ENCODE results near the gene TMSB4X. TPM values are rescaled to one million over a fixed set of nuclear protein-coding genes. Genes with fewer than 3 reads are reported as not detected.
"Not testable (repeated sequence)": the region's sequence is repeated elsewhere in the genome, so short reads cannot be mapped to it uniquely, and the experiment has no call there.

The TMSB4X gene
- total RNA-seq, 1 donor from 2014 or later = 2,664 TPM

- Mint-ChIP-seq H3K27ac (ENCODE audit: unreplicated experiment) (no peak overlapping the region), H3K4me3 (peak overlapping the region; percentile 32), H3K27me3 (ENCODE audit: low read depth) (peaks cover 28% of the 10 kb centered on the region), H3K36me3 (ENCODE audit: low read depth) (peaks cover 25% of the 10 kb centered on the region), H3K9me3 (peaks cover 7% of the 10 kb centered on the region), H3K4me1 (peaks cover 47% of the 10 kb centered on the region)
- no peak for DNase-seq (ENCODE audit: low read depth, low spot score)
- no peak for TF ChIP-seq CTCF (conservative IDR thresholded peaks at IDR 0.05)
Observed at GRCh38 chrX:12979616-12980015, 4.7 kb downstream of the TMSB4X start.

GRCh38 chrX:12980039-12980438, 5.1 kb downstream of the TMSB4X start:
- H3K36me3 Mint-ChIP-seq (ENCODE audit: low read depth) = peaks cover 25% of the 10 kb centered on the region
- peaks cover 46% of the 10 kb centered on the region for H3K4me1 Mint-ChIP-seq
- H3K27me3 Mint-ChIP-seq (ENCODE audit: low read depth) = peaks cover 24% of the 10 kb centered on the region
- H3K9me3 Mint-ChIP-seq; DNase-seq (ENCODE audit: low read depth, low spot score); H3K27ac Mint-ChIP-seq (ENCODE audit: unreplicated experiment): not testable (repeated sequence)
- H3K4me3 Mint-ChIP-seq = peak overlapping the region; percentile 32

- Mint-ChIP-seq H3K4me1 (peaks cover 46% of the 10 kb centered on the region), H3K4me3 (peak overlapping the region; percentile 58), H3K27me3 (ENCODE audit: low read depth) (peaks cover 12% of the 10 kb centered on the region), H3K27ac (ENCODE audit: unreplicated experiment) (no peak overlapping the region), H3K9me3 (peaks cover 20% of the 10 kb centered on the region), H3K36me3 (ENCODE audit: low read depth) (peaks cover 21% of the 10 kb centered on the region)
- TF ChIP-seq CTCF (conservative IDR thresholded peaks at IDR 0.05) = no peak
- DNase-seq (ENCODE audit: low read depth, low spot score) = no peak
Observed at GRCh38 chrX:12981880-12982279, 7.0 kb downstream of the TMSB4X start.

GRCh38 chrX:12984603-12985319, 9.9 kb downstream of the TMSB4X start:
- H3K9me3 Mint-ChIP-seq = peaks cover 23% of the 10 kb centered on the region
- H3K4me1 Mint-ChIP-seq = peaks cover 25% of the 10 kb centered on the region
- H3K27ac Mint-ChIP-seq (ENCODE audit: unreplicated experiment) = peak overlapping the region; percentile 80
- H3K36me3 Mint-ChIP-seq (ENCODE audit: low read depth) = peaks cover 15% of the 10 kb centered on the region
- H3K4me3 Mint-ChIP-seq = no peak overlapping the region
- H3K27me3 Mint-ChIP-seq (ENCODE audit: low read depth) = no peaks in the 10 kb centered on the region
- no peak for DNase-seq (ENCODE audit: low read depth, low spot score)
- no peak for TF ChIP-seq CTCF (conservative IDR thresholded peaks at IDR 0.05)

GRCh38 chrX:12985331-12985730, 10.4 kb downstream of the TMSB4X start:
- no peak for TF ChIP-seq CTCF (conservative IDR thresholded peaks at IDR 0.05)
- no peak for DNase-seq (ENCODE audit: low read depth, low spot score)
- Mint-ChIP-seq H3K27me3 (ENCODE audit: low read depth) (no peaks in the 10 kb centered on the region), H3K4me3 (no peak overlapping the region), H3K27ac (ENCODE audit: unreplicated experiment) (peak overlapping the region; percentile 80), H3K4me1 (peaks cover 21% of the 10 kb centered on the region), H3K9me3 (peaks cover 23% of the 10 kb centered on the region), H3K36me3 (ENCODE audit: low read depth) (peaks cover 15% of the 10 kb centered on the region)

GRCh38 chrX:12986164-12986779, 11.4 kb downstream of the TMSB4X start:
- Mint-ChIP-seq H3K27me3 (ENCODE audit: low read depth) (no peaks in the 10 kb centered on the region), H3K4me1 (peaks cover 21% of the 10 kb centered on the region), H3K4me3 (no peak overlapping the region), H3K9me3 (peaks cover 26% of the 10 kb centered on the region), H3K27ac (ENCODE audit: unreplicated experiment) (no peak overlapping the region), H3K36me3 (ENCODE audit: low read depth) (peaks cover 15% of the 10 kb centered on the region)
- no peak for DNase-seq (ENCODE audit: low read depth, low spot score)
- no peak for TF ChIP-seq CTCF (conservative IDR thresholded peaks at IDR 0.05)

Measured in neural crest cell (in vitro differentiated cells).